ENCODE measurements around the gene OR2F2.

Gene OR2F2

GRCh38 chr7:143934526-143935325, at the start of gene OR2F2:
Gene OR2F2, plus strand, starts transcription at chr7:143935233. Its CDS starts 0 bp downstream, at chr7:143935233.
- DNase-seq = no peak

GRCh38 chr7:143885951-143886350, 49.1 kb upstream of the OR2F2 start:
- DNase-seq = no peak

- no peak for DNase-seq
Observed at GRCh38 chr7:143886826-143887477, 48.1 kb upstream of the OR2F2 start.

- no peak for DNase-seq
Observed at GRCh38 chr7:143889068-143889467, 46.0 kb upstream of the OR2F2 start.

GRCh38 chr7:143890558-143890957, 44.5 kb upstream of the OR2F2 start:
- DNase-seq = no peak

- no peak for DNase-seq
Observed at GRCh38 chr7:143891457-143891856, 43.6 kb upstream of the OR2F2 start.

- DNase-seq = peak; percentile 35
Observed at GRCh38 chr7:143892527-143893300, 42.3 kb upstream of the OR2F2 start.

- DNase-seq = no peak
Observed at GRCh38 chr7:143896667-143897066, 38.4 kb upstream of the OR2F2 start.

GRCh38 chr7:143898810-143899209, 36.2 kb upstream of the OR2F2 start:
- no peak for DNase-seq

GRCh38 chr7:143900230-143900766, 34.7 kb upstream of the OR2F2 start:
- no peak for DNase-seq

GRCh38 chr7:143901332-143901667, 33.7 kb upstream of the OR2F2 start:
- no peak for DNase-seq

- peak; percentile 78 for DNase-seq
Observed at GRCh38 chr7:143901668-143902331, 33.2 kb upstream of the OR2F2 start, which contains the start of gene TCAF1. Gene TCAF1, minus strand, starts transcription at chr7:143902176. Its CDS starts 25,568 bp downstream, at chr7:143876608.

GRCh38 chr7:143902332-143902899, 32.6 kb upstream of the OR2F2 start:
- no peak for DNase-seq

- no peak for DNase-seq
Observed at GRCh38 chr7:143905509-143905908, 29.5 kb upstream of the OR2F2 start.

- DNase-seq = no peak
Observed at GRCh38 chr7:143906151-143906550, 28.9 kb upstream of the OR2F2 start.

GRCh38 chr7:143906895-143907294, 28.1 kb upstream of the OR2F2 start:
- DNase-seq = no peak

- DNase-seq = no peak
Observed at GRCh38 chr7:143908120-143908519, 26.9 kb upstream of the OR2F2 start.

GRCh38 chr7:143909863-143910262, 25.2 kb upstream of the OR2F2 start:
- DNase-seq = no peak

- no peak for DNase-seq
Observed at GRCh38 chr7:143910473-143911248, 24.4 kb upstream of the OR2F2 start.

GRCh38 chr7:143913945-143914615, 21.0 kb upstream of the OR2F2 start:
- no peak for DNase-seq
